Measurements from ENCODE around the gene USP22.
A peak's percentile ranks its signal among the peaks of the same experiment; 100 is the strongest.

DNA sequence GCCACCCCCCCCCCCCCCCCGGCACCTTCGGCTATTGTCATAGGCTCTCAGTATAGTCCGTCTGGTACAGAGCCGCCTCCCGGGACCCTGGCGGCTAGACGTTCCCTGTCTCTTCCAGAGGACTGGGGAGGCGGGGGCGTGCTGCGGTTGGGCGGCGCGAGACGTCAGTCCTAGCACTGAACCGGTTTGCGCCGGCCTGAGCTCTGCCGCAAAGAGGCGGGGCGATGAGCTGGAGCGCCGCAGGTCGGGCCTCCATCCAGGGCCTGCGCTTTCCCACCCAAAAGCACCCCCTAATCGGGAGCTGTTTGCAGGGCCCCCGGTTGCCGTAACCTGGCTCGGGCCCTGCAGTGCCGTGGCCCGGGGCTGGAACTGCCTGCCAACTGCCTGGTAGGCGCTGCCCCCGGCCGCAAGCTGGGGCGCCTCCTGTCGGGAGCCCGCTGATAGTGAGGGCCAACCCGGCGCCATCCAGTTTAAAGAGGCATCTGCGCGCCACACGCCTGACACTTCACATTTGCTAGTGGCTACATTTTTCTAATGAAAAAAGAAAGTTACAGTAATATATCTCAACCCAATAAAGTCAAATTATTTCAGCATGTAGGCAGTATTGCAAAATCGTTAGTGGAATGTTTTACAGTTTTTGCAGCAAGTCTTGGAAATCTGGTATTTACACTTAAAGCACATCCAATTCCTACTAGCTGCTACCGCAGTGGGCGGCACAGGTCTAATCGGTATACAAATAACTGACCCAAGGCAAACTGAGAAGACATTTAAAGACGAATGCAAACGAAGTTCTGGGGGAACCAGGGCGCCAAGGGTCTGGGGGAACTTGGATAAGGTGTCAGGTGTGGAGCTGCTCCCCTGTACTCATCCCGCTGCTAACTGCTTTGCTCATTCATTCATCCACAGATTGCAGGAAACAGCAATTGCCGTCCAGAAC lies 753 bp upstream of the USP22 start:
- TF ChIP-seq CBFB (IDR thresholded peaks at IDR 0.05; ENCODE audit: low read depth) (peak; percentile 87), CHD2 (IDR thresholded peaks at IDR 0.05; ENCODE audit: borderline replicate concordance, low read depth, low read length) (no peak), RAD21 (IDR thresholded peaks at IDR 0.05; ENCODE audit: insufficient read depth, low read depth, low read length) (peak; percentile 34; the same call in 1 of the 2 replicates), EED (IDR thresholded peaks at IDR 0.05; ENCODE audit: low read depth) (peak; percentile 76), NBN (IDR thresholded peaks at IDR 0.05) (peak; percentile 92)
- TF ChIP-seq, protein P1, sequence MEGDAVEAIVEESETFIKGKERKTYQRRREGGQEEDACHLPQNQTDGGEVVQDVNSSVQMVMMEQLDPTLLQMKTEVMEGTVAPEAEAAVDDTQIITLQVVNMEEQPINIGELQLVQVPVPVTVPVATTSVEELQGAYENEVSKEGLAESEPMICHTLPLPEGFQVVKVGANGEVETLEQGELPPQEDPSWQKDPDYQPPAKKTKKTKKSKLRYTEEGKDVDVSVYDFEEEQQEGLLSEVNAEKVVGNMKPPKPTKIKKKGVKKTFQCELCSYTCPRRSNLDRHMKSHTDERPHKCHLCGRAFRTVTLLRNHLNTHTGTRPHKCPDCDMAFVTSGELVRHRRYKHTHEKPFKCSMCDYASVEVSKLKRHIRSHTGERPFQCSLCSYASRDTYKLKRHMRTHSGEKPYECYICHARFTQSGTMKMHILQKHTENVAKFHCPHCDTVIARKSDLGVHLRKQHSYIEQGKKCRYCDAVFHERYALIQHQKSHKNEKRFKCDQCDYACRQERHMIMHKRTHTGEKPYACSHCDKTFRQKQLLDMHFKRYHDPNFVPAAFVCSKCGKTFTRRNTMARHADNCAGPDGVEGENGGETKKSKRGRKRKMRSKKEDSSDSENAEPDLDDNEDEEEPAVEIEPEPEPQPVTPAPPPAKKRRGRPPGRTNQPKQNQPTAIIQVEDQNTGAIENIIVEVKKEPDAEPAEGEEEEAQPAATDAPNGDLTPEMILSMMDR (IDR thresholded peaks at IDR 0.05 in 2 of 3, conservative IDR thresholded peaks at IDR 0.05 in 1 of 3; ENCODE audit: control insufficient read depth in 2 of 3, extremely low read depth in 1 of 3, insufficient read depth in 1 of 3, low read depth in 3 of 3, low read length in 3 of 3), result peak; percentile 77 to 84 (median 79)
